ENCODE results near the gene SPATA21. TPM values are rescaled to one million over a fixed set of nuclear protein-coding genes. Genes with fewer than 3 reads are reported as not detected.
"Not testable (repeated sequence)": the region's sequence is repeated elsewhere in the genome, so short reads cannot be mapped to it uniquely, and the experiment has no call there.

Gene SPATA21
- total RNA-seq, 1 experiment from 2014 or later: not detected

- no CpG with 5 or more reads among the region's 8 CpGs for WGBS (ENCODE audit: extremely low coverage, insufficient read length, low lambda C conversion rate)
- H2BK20ac ChIP-seq (ENCODE audit: low read depth, low read length, poor library complexity, severe bottlenecking): no peak overlapping the region
- H4K20me1 ChIP-seq (ENCODE audit: control insufficient read depth, insufficient read depth, insufficient read length): no peaks in the 10 kb centered on the region
- TF ChIP-seq, protein P1, sequence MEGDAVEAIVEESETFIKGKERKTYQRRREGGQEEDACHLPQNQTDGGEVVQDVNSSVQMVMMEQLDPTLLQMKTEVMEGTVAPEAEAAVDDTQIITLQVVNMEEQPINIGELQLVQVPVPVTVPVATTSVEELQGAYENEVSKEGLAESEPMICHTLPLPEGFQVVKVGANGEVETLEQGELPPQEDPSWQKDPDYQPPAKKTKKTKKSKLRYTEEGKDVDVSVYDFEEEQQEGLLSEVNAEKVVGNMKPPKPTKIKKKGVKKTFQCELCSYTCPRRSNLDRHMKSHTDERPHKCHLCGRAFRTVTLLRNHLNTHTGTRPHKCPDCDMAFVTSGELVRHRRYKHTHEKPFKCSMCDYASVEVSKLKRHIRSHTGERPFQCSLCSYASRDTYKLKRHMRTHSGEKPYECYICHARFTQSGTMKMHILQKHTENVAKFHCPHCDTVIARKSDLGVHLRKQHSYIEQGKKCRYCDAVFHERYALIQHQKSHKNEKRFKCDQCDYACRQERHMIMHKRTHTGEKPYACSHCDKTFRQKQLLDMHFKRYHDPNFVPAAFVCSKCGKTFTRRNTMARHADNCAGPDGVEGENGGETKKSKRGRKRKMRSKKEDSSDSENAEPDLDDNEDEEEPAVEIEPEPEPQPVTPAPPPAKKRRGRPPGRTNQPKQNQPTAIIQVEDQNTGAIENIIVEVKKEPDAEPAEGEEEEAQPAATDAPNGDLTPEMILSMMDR (conservative IDR thresholded peaks at IDR 0.05): no peak
- H3K9me3 ChIP-seq (ENCODE audit: control insufficient read depth, low read depth, low read length): no peaks in the 10 kb centered on the region
- H2BK5ac ChIP-seq (ENCODE audit: insufficient read length, low read length): no peak overlapping the region
- H4K8ac ChIP-seq (replicated peaks; ENCODE audit: insufficient read length, low read depth, low read length): no peak overlapping the region
- no peak overlapping the region for H3K18ac ChIP-seq (ENCODE audit: insufficient read length, low read depth, low read length)
- no peak overlapping the region for H2AFZ ChIP-seq (ENCODE audit: low read length)
- no peaks in the 10 kb centered on the region for H3K79me1 ChIP-seq (ENCODE audit: insufficient read depth, low read depth, low read length, poor library complexity, severe bottlenecking)
- H3T11ph ChIP-seq (ENCODE audit: low read length): no peak overlapping the region
- H2BK120ac ChIP-seq (ENCODE audit: low read depth, low read length, poor library complexity, severe bottlenecking): no peak overlapping the region
- no peak overlapping the region for H4K5ac ChIP-seq (ENCODE audit: insufficient read length, low read depth, low read length)
- Mint-ChIP-seq H3K4me3 (no peak overlapping the region), H3K27ac (peak overlapping the region in 1 of 3 experiments; percentile 47; a peak in 1 of 7 replicates), H3K4me1 (no peaks in the 10 kb centered on the region), H3K9me3 (no peaks in the 10 kb centered on the region; a peak in 1 of 5 replicates), H3K36me3 (ENCODE audit: insufficient read depth in 1 of 3, low read depth in 3 of 3) (peaks cover 8 to 53% (median 36%) of the 10 kb centered on the region in 3 experiments), H3K27me3 (ENCODE audit: low read depth) (no peaks in the 10 kb centered on the region)
- no peak overlapping the region for H3K27ac ChIP-seq (ENCODE audit: insufficient read length, low read depth, low read length)
- no peak overlapping the region for H4K91ac ChIP-seq (ENCODE audit: insufficient read length, low read depth, low read length)
- H3K9ac ChIP-seq (ENCODE audit: extremely low read depth, insufficient read length, low read length): no peak overlapping the region
- H3K23ac ChIP-seq (ENCODE audit: insufficient read length, low read depth, low read length): no peak overlapping the region
- H3K4ac ChIP-seq (ENCODE audit: low read depth, low read length): no peak overlapping the region
- H3K4me2 ChIP-seq (ENCODE audit: insufficient read depth, insufficient read length, low read length): no peak overlapping the region
- no peaks in the 10 kb centered on the region for H3K27me3 ChIP-seq (ENCODE audit: insufficient read depth, low read length)
- H3K23me2 ChIP-seq (ENCODE audit: insufficient read length, low read depth, low read length, poor library complexity, severe bottlenecking): no peaks in the 10 kb centered on the region
- no peak for DNase-seq
- H3K4me1 ChIP-seq (ENCODE audit: insufficient read depth, low read length): no peaks in the 10 kb centered on the region
- H2BK12ac ChIP-seq (ENCODE audit: insufficient read length, low read depth, low read length): no peak overlapping the region
- no peaks in the 10 kb centered on the region for H3K79me2 ChIP-seq (ENCODE audit: insufficient read depth, low read length)
- H3K14ac ChIP-seq (ENCODE audit: insufficient read depth, low read length): no peak overlapping the region
- no peak overlapping the region for H2BK15ac ChIP-seq (ENCODE audit: low read depth, low read length)
- no peak overlapping the region for H2AK5ac ChIP-seq (ENCODE audit: insufficient read length, low read length)
- no peak overlapping the region for H3K56ac ChIP-seq (ENCODE audit: insufficient read length, low read depth, low read length)
Observed at GRCh38 chr1:16484501-16484835, 47.2 kb upstream of the SPATA21 start.

- not testable (repeated sequence) for H3K18ac ChIP-seq (ENCODE audit: insufficient read length, low read depth, low read length); DNase-seq; H3K23me2 ChIP-seq (ENCODE audit: insufficient read length, low read depth, low read length, poor library complexity, severe bottlenecking); H2BK20ac ChIP-seq (ENCODE audit: low read depth, low read length, poor library complexity, severe bottlenecking); H2BK15ac ChIP-seq (ENCODE audit: low read depth, low read length); H4K5ac ChIP-seq (ENCODE audit: insufficient read length, low read depth, low read length); H3K23ac ChIP-seq (ENCODE audit: insufficient read length, low read depth, low read length); H2BK5ac ChIP-seq (ENCODE audit: insufficient read length, low read length); H3K9ac ChIP-seq (ENCODE audit: extremely low read depth, insufficient read length, low read length); H3K56ac ChIP-seq (ENCODE audit: insufficient read length, low read depth, low read length); H3K14ac ChIP-seq (ENCODE audit: insufficient read depth, low read length); H3K27ac ChIP-seq (ENCODE audit: insufficient read length, low read depth, low read length); H3K27me3 Mint-ChIP-seq (ENCODE audit: low read depth); H3K4me1 Mint-ChIP-seq; H3T11ph ChIP-seq (ENCODE audit: low read length); H4K20me1 ChIP-seq (ENCODE audit: control insufficient read depth, insufficient read depth, insufficient read length); H2AK5ac ChIP-seq (ENCODE audit: insufficient read length, low read length); H2BK12ac ChIP-seq (ENCODE audit: insufficient read length, low read depth, low read length); H3K4ac ChIP-seq (ENCODE audit: low read depth, low read length); H4K91ac ChIP-seq (ENCODE audit: insufficient read length, low read depth, low read length); H4K8ac ChIP-seq (replicated peaks; ENCODE audit: insufficient read length, low read depth, low read length); H3K4me1 ChIP-seq (ENCODE audit: insufficient read depth, low read length); H3K9me3 Mint-ChIP-seq; H3K4me3 Mint-ChIP-seq; H3K9me3 ChIP-seq (ENCODE audit: control insufficient read depth, low read depth, low read length); H3K79me1 ChIP-seq (ENCODE audit: insufficient read depth, low read depth, low read length, poor library complexity, severe bottlenecking); H2BK120ac ChIP-seq (ENCODE audit: low read depth, low read length, poor library complexity, severe bottlenecking); H3K4me2 ChIP-seq (ENCODE audit: insufficient read depth, insufficient read length, low read length); H2AFZ ChIP-seq (ENCODE audit: low read length); H3K27me3 ChIP-seq (ENCODE audit: insufficient read depth, low read length); H3K79me2 ChIP-seq (ENCODE audit: insufficient read depth, low read length)
- WGBS (ENCODE audit: extremely low coverage, insufficient read length, low lambda C conversion rate): no CpG with 5 or more reads among the region's 45 CpGs
- H3K27ac Mint-ChIP-seq: peak overlapping the region in 2 of 3 experiments; percentile 49 to 70; a peak in 2 of 7 replicates
- H3K36me3 Mint-ChIP-seq (ENCODE audit: insufficient read depth in 1 of 3, low read depth in 3 of 3): peaks cover 8 to 50% (median 33%) of the 10 kb centered on the region in 3 experiments
Observed at GRCh38 chr1:16483639-16484500, 46.6 kb upstream of the SPATA21 start.
